Panc1 (cell line): Measurements from ENCODE around the gene FMO3. TPM values are rescaled to one million over a fixed set of nuclear protein-coding genes. Genes with fewer than 3 reads are reported as not detected.

Experiments used
- ATAC-seq: fragments of 200-7000 bp; cut with Tn5 transposase; 2 replicates; pipeline ENCODE4 v1.9.1; 2020; ENCODE audit warnings: mild to moderate bottlenecking, moderate library complexity
- BruUV-seq: library from RNA; stranded (reverse); fragments of 400-500 nt; replicated peaks from 2 replicates; lab custom pipeline; 2021; lab: Mats Ljungman, UMichigan
- CTCF ChIA-PET: fragments of 300-600 bp; sonication (Branson Sonifier 250); formaldehyde crosslinking; loops from one replicate; lab custom pipeline; 2022; ENCODE audit warnings: antibody characterized with exemption; lab: Charles Lee
- POLR2A ChIA-PET: fragments of 300-600 bp; sonication (Branson Sonifier 250); formaldehyde crosslinking; loops from one replicate; lab custom pipeline; 2022; ENCODE audit warnings: antibody characterized with exemption; lab: Charles Lee
- DNase-seq: peaks from one replicate; pipeline ENCODE4 v3.0.0-alpha.2; 2010; ENCODE audit warnings: low read depth, low spot score
- H3K27ac ChIP-seq: 2 replicates; pipeline ENCODE4 v1.5.1; 2011; ENCODE audit warnings: mild to moderate bottlenecking, low read length, inconsistent platforms
- H3K27me3 ChIP-seq: fragments of 200-500 bp; sonication (Bioruptor generic); 2 replicates; pipeline ENCODE4 v1.6.0; 2014; ENCODE audit warnings: low read length, inconsistent platforms; ENCODE audit not compliant: control insufficient read depth, insufficient read depth
- H3K36me3 ChIP-seq: fragments of 200-500 bp; sonication (Bioruptor generic); 2 replicates; pipeline ENCODE4 v1.5.1; 2014; ENCODE audit warnings: inconsistent platforms, mild to moderate bottlenecking, low read length, moderate library complexity; ENCODE audit not compliant: control insufficient read depth, insufficient read depth
- H3K4me1 ChIP-seq: 2 replicates; pipeline ENCODE4 v1.5.1; 2011; ENCODE audit warnings: inconsistent platforms, mild to moderate bottlenecking, low read length, moderate library complexity; ENCODE audit not compliant: control insufficient read depth, insufficient read depth
- H3K4me3 ChIP-seq, 2 experiments: 2 replicates each; pipeline ENCODE4 v1.5.1; 2011 to 2012; ENCODE audit warnings: low read depth in 2 of 2, low read length in 2 of 2, mild to moderate bottlenecking in 2 of 2, inconsistent platforms in 1 of 2, moderate library complexity in 1 of 2
- H3K9me3 ChIP-seq: fragments of 200-500 bp; sonication (Bioruptor generic); 2 replicates; pipeline ENCODE4 v1.5.1; 2014; ENCODE audit warnings: low read depth, mild to moderate bottlenecking, inconsistent platforms, low read length, moderate library complexity; ENCODE audit not compliant: control insufficient read depth, insufficient read depth
- CTCF ChIP-seq: fragments of 450-650 bp; IDR thresholded peaks from 2 replicates; pipeline ENCODE4 v1.5.1; 2017; ENCODE audit warnings: mild to moderate bottlenecking
- POLR2AphosphoS5 ChIP-seq: IDR thresholded peaks from 2 replicates; pipeline ENCODE4 v1.6.1; 2012; ENCODE audit warnings: mild to moderate bottlenecking, low read depth, low read length, moderate library complexity
- REST ChIP-seq, 2 experiments: IDR thresholded peaks; 2 replicates each; pipeline ENCODE4 v1.6.1; 2011 to 2012; ENCODE audit warnings: low read depth in 2 of 2, control low read depth in 1 of 2, low read length in 1 of 2, mild to moderate bottlenecking in 1 of 2, moderate library complexity in 1 of 2; ENCODE audit not compliant: insufficient read depth in 1 of 2
- SIN3A ChIP-seq: IDR thresholded peaks from 2 replicates; pipeline ENCODE4 v1.6.1; 2012; ENCODE audit warnings: low read depth, mild to moderate bottlenecking, low read length, moderate library complexity, borderline replicate concordance; ENCODE audit not compliant: insufficient read depth
- TCF7L2 ChIP-seq: IDR thresholded peaks from 2 replicates; pipeline ENCODE4 v1.6.1; 2011; ENCODE audit warnings: mild to moderate bottlenecking, low read depth, low read length, inconsistent platforms
- in situ Hi-C: cut with HindIII; loops from 2 replicates; pipeline ENCODE4 v1.10.0; 2016; ENCODE audit warnings: low sequenced_read_pairs, low pct_unique_long_range_greater_than_20kb
- intact Hi-C: fragments of 100-400 bp; cut with micrococcal nuclease; formaldehyde crosslinking; loops from one replicate; pipeline ENCODE4 v1.10.0; 2022; ENCODE audit not compliant: unreplicated experiment
- total RNA-seq: library from RNA; stranded (reverse); gene quantifications from one replicate; pipeline ENCODE4 v1.2.1, GENCODE V29; 2021; ENCODE audit not compliant: unreplicated experiment

The FMO3 gene
- total RNA-seq, 1 experiment from 2014 or later = not detected

- POLR2A ChIA-PET = no interaction called here
- Histone ChIP-seq H3K36me3 (no peaks in the 10 kb centered on the region), H3K27me3 (no peaks in the 10 kb centered on the region), H3K9me3 (no peaks in the 10 kb centered on the region), H3K4me1 (no peaks in the 10 kb centered on the region), H3K27ac (no peak overlapping the region), H3K4me3 (no peak overlapping the region)
- no TSS peak for BruUV-seq
- CTCF ChIA-PET = no interaction called here
- DNase-seq (no peak), ATAC-seq (no peak)
- TF ChIP-seq POLR2AphosphoS5 (no peak), SIN3A (no peak), CTCF (no peak), TCF7L2 (no peak), REST (IDR thresholded peaks at IDR 0.05; ENCODE audit: insufficient read depth in 1 of 2, low read depth in 2 of 2, low read length in 1 of 2) (no peak)
- in situ Hi-C loops = no loop called here
- intact Hi-C loops = no loop called here
Measured at GRCh38 chr1:171137580-171137979, 46.9 kb downstream of the FMO3 start.

- TF ChIP-seq SIN3A (no peak), REST (IDR thresholded peaks at IDR 0.05; ENCODE audit: insufficient read depth in 1 of 2, low read depth in 2 of 2, low read length in 1 of 2) (no peak), CTCF (no peak), POLR2AphosphoS5 (no peak), TCF7L2 (no peak)
- intact Hi-C loops = no loop called here
- no peak for DNase-seq
- no TSS peak for BruUV-seq
- Histone ChIP-seq H3K4me3 (no peak overlapping the region), H3K27me3 (no peaks in the 10 kb centered on the region), H3K4me1 (no peaks in the 10 kb centered on the region), H3K36me3 (no peaks in the 10 kb centered on the region), H3K27ac (no peak overlapping the region), H3K9me3 (no peaks in the 10 kb centered on the region)
- ChIA-PET CTCF (no interaction called here), POLR2A (no interaction called here)
- ATAC-seq = no peak
- in situ Hi-C loops = no loop called here
Measured at GRCh38 chr1:171138980-171139379, 48.3 kb downstream of the FMO3 start.
